Erythroblast (primary cell): Measurements from ENCODE around the gene LCT.

Source experiments
- GATA1 ChIP-seq: IDR thresholded peaks from 2 replicates; pipeline ENCODE4 v1.6.1; 2011; ENCODE audit warnings: low read depth, mild to moderate bottlenecking, control low read depth, low read length, moderate library complexity
- POLR2A ChIP-seq: IDR thresholded peaks from 2 replicates; pipeline ENCODE4 v1.6.1; 2011; ENCODE audit warnings: mild to moderate bottlenecking, low read length

DNA sequence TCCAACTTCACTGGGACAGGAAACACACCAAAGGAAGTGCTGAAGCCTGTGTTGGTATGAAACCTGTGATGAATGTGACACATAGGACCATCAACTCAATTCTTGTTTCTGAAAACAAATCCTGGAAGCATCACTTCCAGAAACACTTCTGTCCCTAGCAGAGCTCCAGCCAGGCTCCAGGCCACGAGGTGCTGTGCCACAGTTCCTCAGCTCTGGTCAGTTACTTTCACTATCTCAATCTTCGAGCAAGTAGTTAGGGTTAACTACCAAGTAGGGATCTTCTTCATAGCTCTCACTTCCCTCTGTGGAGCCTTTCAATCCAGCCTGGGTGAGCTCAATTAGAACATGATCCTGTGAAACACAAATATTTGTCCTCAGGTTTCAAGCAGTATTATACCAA is 3.6 kb upstream of the LCT start:
- TF ChIP-seq POLR2A = no peak
- TF ChIP-seq GATA1 = no peak
